ENCODE data around the gene P4HB.

- no peak for TF ChIP-seq ELF1 (IDR thresholded peaks at IDR 0.05)
- TF ChIP-seq TAF1 (IDR thresholded peaks at IDR 0.05; ENCODE audit: borderline replicate concordance, low read depth, low read length) = no peak
- TF ChIP-seq MXI1 (IDR thresholded peaks at IDR 0.05; ENCODE audit: low read depth, low read length) = no peak
- no peak for TF ChIP-seq CTCF (IDR thresholded peaks at IDR 0.05)
- no peak for TF ChIP-seq USF2 (IDR thresholded peaks at IDR 0.05; ENCODE audit: borderline replicate concordance, low read depth, low read length)
- no peak for TF ChIP-seq REST (IDR thresholded peaks at IDR 0.05; ENCODE audit: low read depth, low read length)
- no peak for TF ChIP-seq POLR2AphosphoS5 (IDR thresholded peaks at IDR 0.05; ENCODE audit: low read depth, low read length)
- TF ChIP-seq PBX3 (IDR thresholded peaks at IDR 0.05) = no peak
- TF ChIP-seq EP300 (IDR thresholded peaks at IDR 0.05; ENCODE audit: borderline replicate concordance in 1 of 2, low read depth in 1 of 2, low read length in 1 of 2) = no peak
- no peak for TF ChIP-seq GATA2 (CRISPR knock-in tag; IDR thresholded peaks at IDR 0.05)
- TF ChIP-seq MAX (IDR thresholded peaks at IDR 0.05; ENCODE audit: low read depth) = no peak
Observed at GRCh38 chr17:81879121-81879520, 18.8 kb upstream of the P4HB start.

All from SK-N-SH (cell line).